A549 (cell line): ENCODE data around the gene TMEM179. TPM values are rescaled to one million over a fixed set of nuclear protein-coding genes. Genes with fewer than 3 reads are reported as not detected.

Experiments used
- ATAC-seq, 2 experiments: fragments of 200-7000 bp in 1 of 2; fragments of >200 bp in 1 of 2; cut with Nextera tagmentation in 1 of 2; cut with Tn5 transposase in 1 of 2; 3 replicates each; pipeline versions ENCODE4 v1.8.0 to v1.9.1; 2018 to 2020; ENCODE audit warnings: mild to moderate bottlenecking in 1 of 2, moderate library complexity in 1 of 2
- CTCF ChIA-PET: fragments of 300-600 bp; sonication (Branson Sonifier 250); formaldehyde crosslinking; extraction: SDS; loops from one replicate; lab custom pipeline; 2021; ENCODE audit warnings: antibody characterized with exemption, inconsistent platforms; lab: Yijun Ruan, JAX
- POLR2A ChIA-PET: fragments of 350-600 bp; formaldehyde crosslinking; extraction: SDS; loops from one replicate; lab custom pipeline; 2021; ENCODE audit warnings: antibody characterized with exemption, inconsistent platforms; lab: Yijun Ruan, JAX
- DNase-seq, 2 experiments: peaks; one replicate each; pipeline versions ENCODE4 v3.0.0 to v3.0.0-alpha.2; 2011 to 2016; ENCODE audit warnings: low read depth in 1 of 2, low spot score in 1 of 2
- FAIRE-seq: peaks from 2 replicates; lab custom pipeline; 2011; peaks lifted over from hg19 to GRCh38; lab: Jason Lieb, UNC
- H3K27ac ChIP-seq, 2 experiments: fragments of >200 bp; sonication (Bioruptor Twin); formaldehyde crosslinking; 3 replicates each; pipeline ENCODE4 v1.5.1; 2016 to 2017
- H3K4me1 ChIP-seq: fragments of >200 bp; sonication (Bioruptor Twin); formaldehyde crosslinking; 3 replicates; pipeline ENCODE4 v1.6.1; 2016
- H3K4me2 ChIP-seq: fragments of >200 bp; sonication (Bioruptor Twin); formaldehyde crosslinking; 3 replicates; pipeline ENCODE4 v1.6.1; 2016
- H3K4me3 ChIP-seq: fragments of >200 bp; sonication (Bioruptor Twin); formaldehyde crosslinking; 3 replicates; pipeline ENCODE4 v1.5.1; 2016
- H3K9me3 ChIP-seq: fragments of >200 bp; sonication (Bioruptor Twin); formaldehyde crosslinking; 3 replicates; pipeline ENCODE4 v1.6.1; 2016
- ATOH8 ChIP-seq: fragments of 250-450 bp; sonication (Bioruptor Pico); IDR thresholded peaks from 2 replicates; pipeline ENCODE4 v1.5.0; 2020; ENCODE audit warnings: low read depth, mild to moderate bottlenecking, moderate library complexity
- CBX2 ChIP-seq: fragments of 200-600 bp; sonication (generic); IDR thresholded peaks from 2 replicates; pipeline ENCODE4 v1.6.1; 2016; ENCODE audit warnings: low read depth, mild to moderate bottlenecking, borderline replicate concordance
- CBX8 ChIP-seq: fragments of 200-600 bp; sonication (generic); IDR thresholded peaks from 2 replicates; pipeline ENCODE4 v1.6.1; 2016
- CHD2 ChIP-seq: fragments of 150-350 bp; IDR thresholded peaks from 2 replicates; pipeline ENCODE4 v1.6.1; 2014; ENCODE audit warnings: low read length; ENCODE audit not compliant: partially characterized antibody
- CHD4 ChIP-seq: fragments of 200-600 bp; sonication (generic); IDR thresholded peaks from 2 replicates; pipeline ENCODE4 v1.6.1; 2016; ENCODE audit warnings: antibody characterized with exemption, mild to moderate bottlenecking, borderline replicate concordance
- CTCF ChIP-seq: fragments of >200 bp; sonication (Bioruptor Twin); formaldehyde crosslinking; IDR thresholded peaks from 3 replicates; pipeline ENCODE4 v1.5.1; 2016
- EHF ChIP-seq: fragments of 250-450 bp; sonication (Bioruptor Pico); IDR thresholded peaks from 2 replicates; pipeline ENCODE4 v1.5.0; 2020; ENCODE audit warnings: mild to moderate bottlenecking
- EP300 ChIP-seq, 2 experiments: fragments of >200 bp; sonication (Bioruptor Twin); formaldehyde crosslinking; IDR thresholded peaks; 2 replicates in 1 of 2; 3 replicates in 1 of 2; pipeline ENCODE4 v1.6.1; 2016 to 2017
- FOSB ChIP-seq: fragments of 250-450 bp; sonication (Bioruptor Pico); IDR thresholded peaks from 2 replicates; pipeline ENCODE4 v1.5.0; 2020; ENCODE audit warnings: mild to moderate bottlenecking, moderate library complexity
- GATA3 ChIP-seq: IDR thresholded peaks from 2 replicates; pipeline ENCODE4 v1.6.1; 2012; ENCODE audit warnings: borderline replicate concordance
- HES2 ChIP-seq: fragments of >200 bp; sonication (Bioruptor Twin); formaldehyde crosslinking; IDR thresholded peaks from 2 replicates; pipeline ENCODE4 v1.6.1; 2016
- HOXB13 ChIP-seq: fragments of 250-450 bp; sonication (Bioruptor Pico); IDR thresholded peaks from 2 replicates; pipeline ENCODE4 v1.5.0; 2020; ENCODE audit warnings: low read depth, mild to moderate bottlenecking, moderate library complexity
- HOXB5 ChIP-seq: fragments of 250-450 bp; sonication (Bioruptor Pico); IDR thresholded peaks from 2 replicates; pipeline ENCODE4 v1.5.0; 2020; ENCODE audit warnings: mild to moderate bottlenecking, moderate library complexity
- JUN ChIP-seq, 2 experiments: fragments of >200 bp; sonication (Bioruptor Twin); formaldehyde crosslinking; IDR thresholded peaks; 2 replicates in 1 of 2; 3 replicates in 1 of 2; pipeline ENCODE4 v1.6.1; 2016 to 2017
- JUNB ChIP-seq: fragments of >200 bp; sonication (Bioruptor Twin); formaldehyde crosslinking; IDR thresholded peaks from 2 replicates; pipeline ENCODE4 v1.6.1; 2016
- MAFK ChIP-seq: fragments of 450-650 bp; IDR thresholded peaks from 2 replicates; pipeline ENCODE4 v1.6.1; 2014; ENCODE audit not compliant: partially characterized antibody
- MAX ChIP-seq: IDR thresholded peaks from 2 replicates; pipeline ENCODE4 v1.6.1; 2012
- MAZ ChIP-seq: fragments of 150-350 bp; IDR thresholded peaks from 2 replicates; pipeline ENCODE4 v1.6.1; 2014; ENCODE audit warnings: antibody characterized with exemption, low read depth, low read length, borderline replicate concordance
- MYC ChIP-seq: IDR thresholded peaks from 2 replicates; pipeline ENCODE4 v1.6.1; 2012; ENCODE audit warnings: mild to moderate bottlenecking, inconsistent platforms, low read length, improper control_type of control experiment, borderline replicate concordance
- NR3C1 ChIP-seq: fragments of >200 bp; sonication (Bioruptor Twin); formaldehyde crosslinking; IDR thresholded peaks from 3 replicates; pipeline ENCODE4 v1.6.1; 2017
- PBX3 ChIP-seq: IDR thresholded peaks from 2 replicates; pipeline ENCODE4 v1.6.1; 2012
- POLR2A ChIP-seq: IDR thresholded peaks from 2 replicates; pipeline ENCODE4 v1.6.1; 2012; ENCODE audit warnings: mild to moderate bottlenecking, low read length
- RARB ChIP-seq: fragments of 250-450 bp; sonication (Bioruptor Pico); IDR thresholded peaks from 2 replicates; pipeline ENCODE4 v1.8.0; 2021; ENCODE audit warnings: mild to moderate bottlenecking, moderate library complexity
- RNF2 ChIP-seq: fragments of 200-600 bp; sonication (generic); IDR thresholded peaks from 2 replicates; pipeline ENCODE4 v1.6.1; 2016; ENCODE audit warnings: low read depth, mild to moderate bottlenecking, antibody characterized with exemption, moderate library complexity, borderline replicate concordance
- SMC3 ChIP-seq: fragments of >200 bp; sonication (Bioruptor Twin); formaldehyde crosslinking; IDR thresholded peaks from 3 replicates; pipeline ENCODE4 v1.6.1; 2018; ENCODE audit warnings: inconsistent platforms
- ZC3H11A ChIP-seq: fragments of 450-650 bp; IDR thresholded peaks from 2 replicates; pipeline ENCODE4 v1.6.1; 2014; ENCODE audit warnings: antibody characterized with exemption, mild to moderate bottlenecking
- ZSCAN20 ChIP-seq: fragments of 250-450 bp; sonication (Bioruptor Pico); IDR thresholded peaks from 2 replicates; pipeline ENCODE4 v1.8.0; 2022; ENCODE audit warnings: mild to moderate bottlenecking, moderate library complexity
- WGBS: methylation state at CpG from one replicate; pipeline ENCODE4 v1.1.6; 2017; ENCODE audit errors: missing lambda C conversion rate; 5-methylcytosine and 5-hydroxymethylcytosine counted together
- polyA plus RNA-seq, 4 experiments: library from polyadenylated mRNA; depleted of rRNA in 3 of 4; stranded (reverse); fragments of >200 nt; fragmentation: RNase III in 1 of 4; extraction: RNeasy Plus Mini Kit Qiagen cat#74134 plus additional on column Dnase treatment in 1 of 4; gene quantifications; 2 replicates in 3 of 4; 3 replicates in 1 of 4; pipeline ENCODE4 v1.2.3, GENCODE V29; 2011 to 2017
- TF ChIP-seq, protein P1 (sequence below): fragments of 250-450 bp; sonication (Bioruptor Pico); IDR thresholded peaks from 2 replicates; pipeline ENCODE4 v1.5.0; 2021; ENCODE audit warnings: mild to moderate bottlenecking, moderate library complexity, borderline replicate concordance
- TF ChIP-seq, protein P2 (sequence below): fragments of 450-650 bp; IDR thresholded peaks from 2 replicates; pipeline ENCODE4 v1.6.1; 2014; ENCODE audit warnings: antibody characterized with exemption

Gene TMEM179
- polyA plus RNA-seq, 2 of the 4 experiments (the other 2 are of a cell fraction) = 0.63 TPM; not detected in 1

DNA sequence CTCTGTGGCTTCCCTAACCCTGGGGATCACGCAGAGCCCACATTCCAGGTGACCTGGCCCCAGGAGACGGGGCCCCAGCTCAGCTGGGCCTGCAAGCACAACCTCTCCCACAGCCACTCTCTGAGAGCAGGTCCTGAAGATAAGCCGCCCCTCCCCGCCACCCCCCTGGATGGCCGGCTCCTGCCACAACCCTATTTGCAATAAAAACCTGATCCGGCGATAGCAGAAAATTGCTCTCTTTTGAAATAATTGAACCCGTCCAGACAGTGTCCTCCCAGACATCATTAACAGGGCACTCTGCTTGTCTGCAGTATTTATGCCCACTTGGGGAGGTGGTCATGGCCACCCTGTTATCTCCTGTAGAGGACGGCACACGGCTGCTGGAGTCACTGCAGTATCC lies 20.0 kb downstream of the TMEM179 start:
- no peak for TF ChIP-seq MYC
- TF ChIP-seq EHF (CRISPR knock-in tag) = no peak
- TF ChIP-seq RARB (CRISPR knock-in tag) = no peak
- TF ChIP-seq SMC3 = no peak
- TF ChIP-seq RNF2 = no peak
- TF ChIP-seq EP300 (IDR thresholded peaks at IDR 0.05) = no peak
- TF ChIP-seq, protein P1, sequence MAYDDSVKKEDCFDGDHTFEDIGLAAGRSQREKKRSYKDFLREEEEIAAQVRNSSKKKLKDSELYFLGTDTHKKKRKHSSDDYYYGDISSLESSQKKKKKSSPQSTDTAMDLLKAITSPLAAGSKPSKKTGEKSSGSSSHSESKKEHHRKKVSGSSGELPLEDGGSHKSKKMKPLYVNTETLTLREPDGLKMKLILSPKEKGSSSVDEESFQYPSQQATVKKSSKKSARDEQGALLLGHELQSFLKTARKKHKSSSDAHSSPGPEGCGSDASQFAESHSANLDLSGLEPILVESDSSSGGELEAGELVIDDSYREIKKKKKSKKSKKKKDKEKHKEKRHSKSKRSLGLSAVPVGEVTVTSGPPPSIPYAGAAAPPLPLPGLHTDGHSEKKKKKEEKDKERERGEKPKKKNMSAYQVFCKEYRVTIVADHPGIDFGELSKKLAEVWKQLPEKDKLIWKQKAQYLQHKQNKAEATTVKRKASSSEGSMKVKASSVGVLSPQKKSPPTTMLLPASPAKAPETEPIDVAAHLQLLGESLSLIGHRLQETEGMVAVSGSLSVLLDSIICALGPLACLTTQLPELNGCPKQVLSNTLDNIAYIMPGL = no peak
- TF ChIP-seq MAFK = no peak
- TF ChIP-seq, protein P2, sequence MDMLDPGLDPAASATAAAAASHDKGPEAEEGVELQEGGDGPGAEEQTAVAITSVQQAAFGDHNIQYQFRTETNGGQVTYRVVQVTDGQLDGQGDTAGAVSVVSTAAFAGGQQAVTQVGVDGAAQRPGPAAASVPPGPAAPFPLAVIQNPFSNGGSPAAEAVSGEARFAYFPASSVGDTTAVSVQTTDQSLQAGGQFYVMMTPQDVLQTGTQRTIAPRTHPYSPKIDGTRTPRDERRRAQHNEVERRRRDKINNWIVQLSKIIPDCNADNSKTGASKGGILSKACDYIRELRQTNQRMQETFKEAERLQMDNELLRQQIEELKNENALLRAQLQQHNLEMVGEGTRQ = no peak
- TF ChIP-seq CTCF = no peak
- TF ChIP-seq JUN (IDR thresholded peaks at IDR 0.05) = no peak
- no peak for TF ChIP-seq MAX
- TF ChIP-seq ATOH8 (CRISPR knock-in tag) = no peak
- no peak for TF ChIP-seq ZSCAN20
- Histone ChIP-seq H3K9me3 (no peaks in the 10 kb centered on the region), H3K27ac (no peak overlapping the region), H3K4me2 (no peak overlapping the region), H3K4me1 (no peaks in the 10 kb centered on the region), H3K4me3 (no peak overlapping the region)
- ChIA-PET POLR2A (no interaction called here), CTCF (no interaction called here)
- no peak for ATAC-seq
- 44% methylated on average over 9 of the region's 10 CpGs for WGBS
- no peak for DNase-seq
- FAIRE-seq = no peak

GRCh38 chr14:104583424-104584306 lies 20.9 kb downstream of the TMEM179 start:
- H3K27ac ChIP-seq = no peak overlapping the region
- no peak for DNase-seq
- 51% methylated on average over 19 of the region's 27 CpGs for WGBS
- FAIRE-seq = no peak
- ATAC-seq = no peak
- POLR2A ChIA-PET = no interaction called here
- no peak overlapping the region for H3K4me3 ChIP-seq
- TF ChIP-seq JUNB = no peak
- TF ChIP-seq EHF (CRISPR knock-in tag) = no peak
- no peak for TF ChIP-seq ZC3H11A
- TF ChIP-seq CHD4 = no peak
- no peak for TF ChIP-seq HES2
- TF ChIP-seq GATA3 = no peak
- TF ChIP-seq MAZ = no peak
- no peak for TF ChIP-seq HOXB13 (CRISPR knock-in tag)
- TF ChIP-seq FOSB (CRISPR knock-in tag) = no peak
- TF ChIP-seq CBX8 = no peak
- no peak for TF ChIP-seq PBX3
- TF ChIP-seq CTCF = no peak
- TF ChIP-seq CBX2 = no peak
- no peak for TF ChIP-seq HOXB5
- no peak for TF ChIP-seq CHD2
- TF ChIP-seq POLR2A = no peak
- TF ChIP-seq MAFK = no peak
- TF ChIP-seq NR3C1 = no peak
- CTCF ChIA-PET = interaction anchor here (2.0 to 8.7 kb wide), 2 partner anchors 14 to 18 kb away, joined by 6 to 71 read pairs; no protein-coding TSS in a partner anchor
- no peaks in the 10 kb centered on the region for H3K9me3 ChIP-seq
- no peak overlapping the region for H3K4me2 ChIP-seq
- H3K4me1 ChIP-seq = no peaks in the 10 kb centered on the region
